NCI-H1048 (cell line): Measurements from ENCODE around the gene YPEL2.
"Not testable (repeated sequence)": the region's sequence is repeated elsewhere in the genome, so short reads cannot be mapped to it uniquely, and the experiment has no call there.

ENCODE experiments used
- DNase-seq: peaks from one replicate; lab custom pipeline; 2025; lab: John Stamatoyannopoulos, UW

The YPEL2 gene

GRCh38 chr17:59377410-59377809 lies 46.0 kb downstream of the YPEL2 start:
- no peak for DNase-seq

GRCh38 chr17:59378675-59379074 lies 47.2 kb downstream of the YPEL2 start:
- DNase-seq = no peak

- DNase-seq = no peak
Observed at GRCh38 chr17:59380474-59380873, 49.0 kb downstream of the YPEL2 start.

- DNase-seq = no peak
Observed at GRCh38 chr17:59381716-59382570, 50.5 kb downstream of the YPEL2 start.

GRCh38 chr17:59383893-59384292 lies 52.4 kb downstream of the YPEL2 start:
- DNase-seq = no peak

- DNase-seq = no peak
Observed at GRCh38 chr17:59387351-59388068, 56.1 kb downstream of the YPEL2 start.

- no peak for DNase-seq
Observed at GRCh38 chr17:59388069-59388556, 56.7 kb downstream of the YPEL2 start.

GRCh38 chr17:59389066-59389465 lies 57.6 kb downstream of the YPEL2 start:
- DNase-seq = no peak

GRCh38 chr17:59391021-59391420 lies 59.6 kb downstream of the YPEL2 start:
- no peak for DNase-seq

GRCh38 chr17:59392973-59393679 lies 61.7 kb downstream of the YPEL2 start:
- DNase-seq = no peak

GRCh38 chr17:59393742-59394410 lies 62.4 kb downstream of the YPEL2 start:
- not testable (repeated sequence) for DNase-seq

- no peak for DNase-seq
Observed at GRCh38 chr17:59396134-59396826, 64.8 kb downstream of the YPEL2 start.

GRCh38 chr17:59397316-59398073 lies 66.0 kb downstream of the YPEL2 start:
- no peak for DNase-seq

- DNase-seq = no peak
Observed at GRCh38 chr17:59399914-59400313, 68.5 kb downstream of the YPEL2 start.

- no peak for DNase-seq
Observed at GRCh38 chr17:59400858-59401257, 69.4 kb downstream of the YPEL2 start.

- DNase-seq = no peak
Observed at GRCh38 chr17:59401274-59401673, 69.8 kb downstream of the YPEL2 start.

- no peak for DNase-seq
Observed at GRCh38 chr17:59401725-59402124, 70.3 kb downstream of the YPEL2 start.

- DNase-seq = no peak
Observed at GRCh38 chr17:59402760-59403159, 71.3 kb downstream of the YPEL2 start.

- no peak for DNase-seq
Observed at GRCh38 chr17:59404471-59404870, 73.0 kb downstream of the YPEL2 start.

- no peak for DNase-seq
Observed at GRCh38 chr17:59405944-59406705, 74.7 kb downstream of the YPEL2 start.
